HL-60 (cell line): ENCODE results near the gene COX7B2.

Experiments used
- GABPA ChIP-seq: IDR thresholded peaks from 2 replicates; pipeline ENCODE4 v1.6.1; 2012; ENCODE audit warnings: low read depth
- POLR2AphosphoS5 ChIP-seq: IDR thresholded peaks from 2 replicates; pipeline ENCODE4 v1.6.1; 2012; ENCODE audit warnings: low read depth
- TF ChIP-seq, protein P1 (sequence below): IDR thresholded peaks from one replicate; pipeline ENCODE4 v1.5.1; 2011; ENCODE audit warnings: low read length, control low read depth, inconsistent platforms; ENCODE audit not compliant: insufficient read depth

DNA sequence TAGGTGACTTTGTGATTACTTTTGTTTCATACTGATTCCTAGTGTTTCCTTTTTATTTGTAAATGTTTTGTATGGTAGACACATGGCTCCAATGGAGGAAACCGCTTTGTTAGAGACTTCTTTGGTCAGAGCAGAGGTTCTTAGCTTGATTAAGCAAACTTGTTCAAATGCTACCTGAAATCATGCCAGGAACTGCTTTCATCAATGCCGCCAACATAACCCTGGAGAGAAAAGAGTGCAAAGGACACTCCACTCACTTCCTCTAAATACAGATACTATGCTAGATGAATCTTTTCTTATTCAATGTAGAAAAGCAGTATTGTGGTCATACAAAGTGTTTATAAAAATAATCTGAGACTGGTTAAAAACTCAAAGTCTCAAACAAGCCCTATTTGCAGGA, 25.7 kb upstream of the COX7B2 start:
- TF ChIP-seq, protein P1, sequence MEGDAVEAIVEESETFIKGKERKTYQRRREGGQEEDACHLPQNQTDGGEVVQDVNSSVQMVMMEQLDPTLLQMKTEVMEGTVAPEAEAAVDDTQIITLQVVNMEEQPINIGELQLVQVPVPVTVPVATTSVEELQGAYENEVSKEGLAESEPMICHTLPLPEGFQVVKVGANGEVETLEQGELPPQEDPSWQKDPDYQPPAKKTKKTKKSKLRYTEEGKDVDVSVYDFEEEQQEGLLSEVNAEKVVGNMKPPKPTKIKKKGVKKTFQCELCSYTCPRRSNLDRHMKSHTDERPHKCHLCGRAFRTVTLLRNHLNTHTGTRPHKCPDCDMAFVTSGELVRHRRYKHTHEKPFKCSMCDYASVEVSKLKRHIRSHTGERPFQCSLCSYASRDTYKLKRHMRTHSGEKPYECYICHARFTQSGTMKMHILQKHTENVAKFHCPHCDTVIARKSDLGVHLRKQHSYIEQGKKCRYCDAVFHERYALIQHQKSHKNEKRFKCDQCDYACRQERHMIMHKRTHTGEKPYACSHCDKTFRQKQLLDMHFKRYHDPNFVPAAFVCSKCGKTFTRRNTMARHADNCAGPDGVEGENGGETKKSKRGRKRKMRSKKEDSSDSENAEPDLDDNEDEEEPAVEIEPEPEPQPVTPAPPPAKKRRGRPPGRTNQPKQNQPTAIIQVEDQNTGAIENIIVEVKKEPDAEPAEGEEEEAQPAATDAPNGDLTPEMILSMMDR, result no peak
- TF ChIP-seq POLR2AphosphoS5 (no peak), GABPA (no peak)
